Amygdala (tissue), 56 donors: ENCODE measurements around the gene PHC2.
"Not testable (repeated sequence)": the region's sequence is repeated elsewhere in the genome, so short reads cannot be mapped to it uniquely, and the experiment has no call there.

ENCODE experiments used
- DNase-seq, 56 donors: peaks; one replicate each; lab custom pipeline; 2025; lab: John Stamatoyannopoulos, UW

Gene PHC2

GRCh38 chr1:33299461-33300155 is 131.3 kb downstream of the PHC2 start:
- no peak for DNase-seq

- peak in 25 of 56 donors; percentile 7 to 63 (median 20) for DNase-seq
Observed at GRCh38 chr1:33298623-33299277, 132.1 kb downstream of the PHC2 start.

- DNase-seq: no peak
Observed at GRCh38 chr1:33297911-33298622, 132.8 kb downstream of the PHC2 start.

GRCh38 chr1:33296824-33297223 is 134.1 kb downstream of the PHC2 start:
- no peak for DNase-seq

- DNase-seq: peak in 1 of 56 donors; percentile 15
Observed at GRCh38 chr1:33296082-33296458, 134.8 kb downstream of the PHC2 start.

GRCh38 chr1:33295450-33296081 is 135.3 kb downstream of the PHC2 start:
- peak in 53 of 56 donors; percentile 16 to 93 (median 70) for DNase-seq

GRCh38 chr1:33295023-33295422 is 135.9 kb downstream of the PHC2 start:
- peak in 1 of 56 donors; percentile 24 for DNase-seq

GRCh38 chr1:33294071-33295010 is 136.6 kb downstream of the PHC2 start:
- no peak for DNase-seq

GRCh38 chr1:33292726-33293340 is 138.1 kb downstream of the PHC2 start:
- no peak for DNase-seq

GRCh38 chr1:33290615-33291014 is 140.3 kb downstream of the PHC2 start:
- not testable (repeated sequence) for DNase-seq

- DNase-seq: no peak
Observed at GRCh38 chr1:33289858-33290154, 141.1 kb downstream of the PHC2 start.

GRCh38 chr1:33288976-33289857 is 141.7 kb downstream of the PHC2 start:
- DNase-seq: no peak

- DNase-seq: no peak
Observed at GRCh38 chr1:33287317-33287716, 143.6 kb downstream of the PHC2 start.

GRCh38 chr1:33286451-33287185 is 144.3 kb downstream of the PHC2 start:
- no peak for DNase-seq

- DNase-seq: no peak
Observed at GRCh38 chr1:33284049-33284448, 146.8 kb downstream of the PHC2 start.

- no peak for DNase-seq
Observed at GRCh38 chr1:33282791-33283190, 148.1 kb downstream of the PHC2 start.

- DNase-seq: no peak
Observed at GRCh38 chr1:33281554-33282303, 149.2 kb downstream of the PHC2 start.
